Measurements from ENCODE around the gene C1orf159.
"Not testable (repeated sequence)": the region's sequence is repeated elsewhere in the genome, so short reads cannot be mapped to it uniquely, and the experiment has no call there.

The C1orf159 gene

GRCh38 chr1:1115786-1116700 is at the start of gene C1orf159:
C1orf159 (minus strand) TSS chr1:1116089; CDS start chr1:1091543, 24,546 bp downstream.
- peak; percentile 98 for DNase-seq (ENCODE audit: low read depth in 2 of 2)

GRCh38 chr1:1165485-1165884 is 49.6 kb upstream of the C1orf159 start:
- DNase-seq (ENCODE audit: low read depth in 2 of 2), result no peak

- DNase-seq (ENCODE audit: low read depth in 2 of 2), result no peak
Measured at GRCh38 chr1:1164701-1165451, 49.0 kb upstream of the C1orf159 start.

GRCh38 chr1:1164361-1164700 is 48.4 kb upstream of the C1orf159 start:
- DNase-seq (ENCODE audit: low read depth in 2 of 2), result no peak

- DNase-seq (ENCODE audit: low read depth in 2 of 2), result no peak
Measured at GRCh38 chr1:1163538-1164070, 47.7 kb upstream of the C1orf159 start.

- DNase-seq (ENCODE audit: low read depth in 2 of 2), result no peak
Measured at GRCh38 chr1:1162597-1163537, 47.0 kb upstream of the C1orf159 start.

- DNase-seq (ENCODE audit: low read depth in 2 of 2), result no peak
Measured at GRCh38 chr1:1161683-1162079, 45.8 kb upstream of the C1orf159 start.

- DNase-seq (ENCODE audit: low read depth in 2 of 2), result no peak
Measured at GRCh38 chr1:1161078-1161682, 45.3 kb upstream of the C1orf159 start.

GRCh38 chr1:1160281-1160930 is 44.5 kb upstream of the C1orf159 start:
- DNase-seq (ENCODE audit: low read depth in 2 of 2), result no peak

- DNase-seq (ENCODE audit: low read depth in 2 of 2), result no peak
Measured at GRCh38 chr1:1157914-1158710, 42.2 kb upstream of the C1orf159 start.

GRCh38 chr1:1157426-1157913 is 41.6 kb upstream of the C1orf159 start:
- peak; percentile 17 to 30 for DNase-seq (ENCODE audit: low read depth in 2 of 2)

- DNase-seq (ENCODE audit: low read depth in 2 of 2), result no peak
Measured at GRCh38 chr1:1157033-1157365, 41.1 kb upstream of the C1orf159 start.

GRCh38 chr1:1156140-1157032 is 40.5 kb upstream of the C1orf159 start:
- DNase-seq (ENCODE audit: low read depth in 2 of 2), result no peak

GRCh38 chr1:1155258-1155657 is 39.4 kb upstream of the C1orf159 start:
- DNase-seq (ENCODE audit: low read depth in 2 of 2), result no peak

- no peak for DNase-seq (ENCODE audit: low read depth in 2 of 2)
Measured at GRCh38 chr1:1153874-1154273, 38.0 kb upstream of the C1orf159 start.

- not testable (repeated sequence) for DNase-seq (ENCODE audit: low read depth in 2 of 2)
Measured at GRCh38 chr1:1153215-1153614, 37.3 kb upstream of the C1orf159 start.

- DNase-seq (ENCODE audit: low read depth in 2 of 2), result not testable (repeated sequence)
Measured at GRCh38 chr1:1152431-1152830, 36.5 kb upstream of the C1orf159 start.

- no peak for DNase-seq (ENCODE audit: low read depth in 2 of 2)
Measured at GRCh38 chr1:1151306-1151705, 35.4 kb upstream of the C1orf159 start.

GRCh38 chr1:1150100-1150499 is 34.2 kb upstream of the C1orf159 start:
- DNase-seq (ENCODE audit: low read depth in 2 of 2), result no peak
